Esophagus muscularis mucosa (tissue), 4 donors: Measurements from ENCODE around the gene CEP170. TPM values are rescaled to one million over a fixed set of nuclear protein-coding genes. Genes with fewer than 3 reads are reported as not detected.
"Not testable (repeated sequence)": the region's sequence is repeated elsewhere in the genome, so short reads cannot be mapped to it uniquely, and the experiment has no call there.

Experiments
- DNase-seq: peaks from one replicate; pipeline ENCODE4 v3.0.0-alpha.2; 2017; ENCODE audit errors: extremely low spot score
- H3K27ac ChIP-seq, 4 donors: fragments of 200-600 bp; sonication (generic); replicated peaks in 1 of 4; 1 replicate in 3 of 4; 2 replicates in 1 of 4; pipeline ENCODE4 v1.5.1; 2016 to 2019; ENCODE audit warnings: mild to moderate bottlenecking in 1 of 4
- H3K27me3 ChIP-seq, 4 donors: fragments of 200-600 bp; sonication (generic); one replicate each; pipeline versions ENCODE4 v1.5.1 to v1.6.0; 2016 to 2019
- H3K36me3 ChIP-seq, 4 donors: fragments of 200-600 bp; sonication (generic); one replicate each; pipeline ENCODE4 v1.5.1; 2016 to 2019
- H3K4me1 ChIP-seq, 4 donors: fragments of 200-600 bp; sonication (generic); one replicate each; pipeline ENCODE4 v1.5.1; 2016 to 2019
- H3K4me3 ChIP-seq, 4 donors: fragments of 200-600 bp; sonication (generic); 1 replicate in 2 of 4; 2 replicates in 2 of 4; pipeline ENCODE4 v1.5.1; 2016 to 2019; ENCODE audit warnings: mild to moderate bottlenecking in 4 of 4, moderate library complexity in 1 of 4
- H3K9me3 ChIP-seq, 4 donors: fragments of 200-600 bp; sonication (generic); 1 replicate in 3 of 4; 2 replicates in 1 of 4; pipeline ENCODE4 v1.5.1; 2016 to 2019
- POLR2AphosphoS5 ChIP-seq, 2 donors: sonication (generic); formaldehyde crosslinking; IDR thresholded peaks; one replicate each; pipeline ENCODE4 v1.6.1; 2017; ENCODE audit warnings: antibody characterized with exemption in 2 of 2
- WGBS: methylation state at CpG from one replicate; pipeline ENCODE4 v1.1.5; 2018; 5-methylcytosine and 5-hydroxymethylcytosine counted together
- intact Hi-C: fragments of 100-400 bp; cut with DNase I; formaldehyde crosslinking; loops from one replicate; pipeline ENCODE4 v1.15.1; 2023
- small RNA-seq, 3 donors: library from RNA; depleted of rRNA; stranded (forward); fragments of <200 nt; gene quantifications; one replicate each; pipeline ENCODE3, GENCODE V24; 2016
- total RNA-seq, 4 donors: library from RNA; depleted of rRNA; stranded (reverse); fragments of >200 nt; gene quantifications; one replicate each; pipeline versions ENCODE4 v1.1.0 to v1.2.1, GENCODE V29; 2016

The CEP170 gene
- total RNA-seq, 4 donors from 2014 or later = 22.2 to 36.0 (median 30.9) TPM

- H3K4me1 ChIP-seq, H3K9me3 ChIP-seq, DNase-seq, intact Hi-C loops, H3K27me3 ChIP-seq, H3K36me3 ChIP-seq, H3K27ac ChIP-seq, H3K4me3 ChIP-seq: not testable (repeated sequence)
Measured at GRCh38 chr1:243105104-243105503, 150.0 kb downstream of the CEP170 start.

GRCh38 chr1:243104452-243104851, 150.6 kb downstream of the CEP170 start:
- H3K27ac ChIP-seq, H3K4me1 ChIP-seq, H3K4me3 ChIP-seq, DNase-seq, H3K9me3 ChIP-seq, intact Hi-C loops, H3K27me3 ChIP-seq, H3K36me3 ChIP-seq: not testable (repeated sequence)
- 85% methylated on average over 5 of the region's 5 CpGs for WGBS

GRCh38 chr1:243101551-243102050, 153.5 kb downstream of the CEP170 start:
- peak overlapping the region; percentile 35 to 51 (median 41) for H3K4me3 ChIP-seq
- H3K27me3 ChIP-seq, H3K4me1 ChIP-seq, intact Hi-C loops, H3K36me3 ChIP-seq, H3K9me3 ChIP-seq, DNase-seq: not testable (repeated sequence)
- TF ChIP-seq POLR2AphosphoS5 (IDR thresholded peaks at IDR 0.05) = peak in 1 of 2 donors; percentile 40
- H3K27ac ChIP-seq = peak overlapping the region in 2 of 4 donors; percentile 38 to 43
- WGBS = 48% methylated on average over 17 of the region's 40 CpGs

DNA sequence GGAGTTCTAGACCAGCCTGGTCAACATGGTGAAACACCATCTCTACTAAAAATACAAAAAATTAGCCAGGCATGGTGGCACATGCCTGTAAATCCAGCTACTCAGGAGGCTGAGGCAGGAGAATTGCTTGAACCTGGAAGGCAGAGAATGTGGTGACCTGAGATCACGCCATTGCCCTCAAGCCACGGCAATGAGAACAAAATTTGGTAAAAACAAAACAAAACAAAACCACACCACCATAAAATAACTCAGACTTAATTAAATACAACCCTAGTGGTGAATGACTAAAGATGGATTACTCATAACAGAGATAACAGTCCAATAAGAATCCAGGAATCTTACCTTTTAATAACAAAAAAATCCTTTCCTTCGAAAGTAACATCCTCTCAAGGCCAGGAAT, 167.7 kb downstream of the CEP170 start:
- H3K27me3 ChIP-seq, H3K9me3 ChIP-seq, H3K27ac ChIP-seq, H3K4me3 ChIP-seq, H3K4me1 ChIP-seq, DNase-seq, H3K36me3 ChIP-seq, intact Hi-C loops: not testable (repeated sequence)
- WGBS = 94% methylated on average over 3 of the region's 3 CpGs

Small RNA genes lying within 50 kb of the gene (small RNA-seq; reads per million reads assigned to genes)
- 0 reads per million in 3 donors for gene RNU6-747P

Other genes starting within 250 kb of the CEP170 start
- gene SDCCAG8, start 760 bp upstream of the CEP170 start, total RNA-seq = 10 to 100 TPM; 24.5 to 52.7 (median 31.7) TPM